ENCODE results near the gene FRMPD1.

Gene FRMPD1

DNA sequence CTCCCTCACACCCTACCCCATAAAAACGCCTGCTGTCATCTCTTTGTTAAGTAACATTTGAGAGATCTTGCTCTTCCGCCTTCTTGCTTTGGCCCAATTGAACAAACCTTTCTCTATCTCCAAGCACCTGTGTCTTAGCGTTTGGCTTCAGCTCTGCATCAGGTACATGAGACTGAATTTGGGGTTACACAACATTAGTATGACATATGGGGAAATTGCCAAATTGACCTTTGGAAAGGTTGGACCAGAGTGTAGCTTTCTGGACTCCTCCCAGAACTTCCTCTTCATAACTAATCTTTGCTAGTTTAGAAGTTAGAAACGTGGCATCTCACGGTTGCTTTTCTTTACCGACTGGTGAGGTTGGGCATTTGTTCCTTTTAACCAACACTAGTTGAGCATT, 137.6 kb downstream of the FRMPD1 start:
- DNase-seq: no peak

DNA sequence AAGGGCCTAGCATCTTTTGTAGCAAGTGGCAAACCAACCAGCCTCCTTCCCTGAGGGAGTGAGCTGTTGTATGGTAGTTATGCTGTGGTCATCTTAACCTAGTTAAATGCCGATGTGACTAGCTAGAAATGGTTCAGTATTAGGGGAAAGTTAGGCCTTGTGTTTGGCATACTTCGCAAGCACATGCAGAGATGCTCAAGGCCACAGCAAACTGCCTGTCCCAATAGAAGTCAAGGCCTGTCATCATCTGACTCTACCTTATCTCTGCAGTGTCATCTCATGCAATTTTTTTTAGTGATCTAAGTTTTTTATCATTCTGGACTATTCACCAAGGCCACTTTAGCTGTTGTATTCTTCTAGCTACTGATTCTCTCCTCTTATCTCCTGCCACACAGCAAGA, 139.3 kb downstream of the FRMPD1 start:
- DNase-seq: no peak

DNA sequence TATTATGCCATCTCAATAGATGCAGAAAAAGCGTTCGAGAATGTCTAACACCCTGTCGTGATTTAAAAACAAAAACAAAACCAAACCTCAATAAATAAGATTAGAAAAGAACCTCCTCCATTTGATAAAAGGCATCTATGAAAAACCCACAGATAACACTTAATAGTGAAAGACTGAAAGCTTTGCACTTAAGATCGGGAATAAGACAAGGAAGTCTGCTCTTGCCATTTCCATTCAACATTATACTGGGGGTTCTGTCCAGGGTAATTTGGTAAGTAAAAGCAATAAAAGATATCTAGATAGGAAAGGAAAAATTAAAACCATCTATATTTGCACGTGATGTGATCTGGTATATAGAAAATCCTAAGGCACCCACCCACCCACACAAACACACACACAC, 141.4 kb downstream of the FRMPD1 start:
- DNase-seq: no peak

- no peak for DNase-seq
Observed at GRCh38 chr9:37796232-37796631, 145.5 kb downstream of the FRMPD1 start.
